HG02623 (cell line): ENCODE data around the gene TCFL5.

Experiments used
- ATAC-seq: cut with Tn5 transposase; IDR thresholded peaks from one replicate; pipeline ENCODE4 v1.9.1; 2021; ENCODE audit warnings: moderate library complexity; ENCODE audit not compliant: unreplicated experiment

The TCFL5 gene

GRCh38 chr20:62861726-62862336 is at the start of gene TCFL5:
TCFL5 (minus strand) TSS chr20:62861822; CDS start chr20:62861670, 152 bp downstream.
- ATAC-seq: peak; percentile 53

GRCh38 chr20:62910777-62911497 is 49.3 kb upstream of the TCFL5 start:
- no peak for ATAC-seq

- no peak for ATAC-seq
These were observed 48.7 kb upstream of the TCFL5 start for GRCh38 chr20:62910217-62910766.

GRCh38 chr20:62908971-62909791 is 47.6 kb upstream of the TCFL5 start:
- no peak for ATAC-seq

- ATAC-seq: no peak
These were observed 46.0 kb upstream of the TCFL5 start for GRCh38 chr20:62907384-62908317.

- ATAC-seq: no peak
These were observed 45.2 kb upstream of the TCFL5 start for GRCh38 chr20:62906647-62907375.

- no peak for ATAC-seq
These were observed 44.6 kb upstream of the TCFL5 start for GRCh38 chr20:62906209-62906608.

GRCh38 chr20:62905536-62906117 is 44.0 kb upstream of the TCFL5 start:
- no peak for ATAC-seq

GRCh38 chr20:62902926-62903615 is 41.4 kb upstream of the TCFL5 start:
- ATAC-seq: no peak

GRCh38 chr20:62901891-62902290 is 40.3 kb upstream of the TCFL5 start:
- ATAC-seq: no peak

- ATAC-seq: no peak
These were observed 39.3 kb upstream of the TCFL5 start for GRCh38 chr20:62900692-62901584.

GRCh38 chr20:62900052-62900691 is 38.5 kb upstream of the TCFL5 start:
- ATAC-seq: peak; percentile 56

GRCh38 chr20:62899633-62900051 is 38.0 kb upstream of the TCFL5 start:
- ATAC-seq: no peak

GRCh38 chr20:62898970-62899632 is 37.5 kb upstream of the TCFL5 start:
- no peak for ATAC-seq

GRCh38 chr20:62898093-62898964 is 36.7 kb upstream of the TCFL5 start:
- ATAC-seq: no peak

GRCh38 chr20:62897666-62898065 is 36.0 kb upstream of the TCFL5 start:
- ATAC-seq: no peak
